ENCODE results near the gene CD68.
"Not testable (repeated sequence)": the region's sequence is repeated elsewhere in the genome, so short reads cannot be mapped to it uniquely, and the experiment has no call there.

Gene CD68

GRCh38 chr17:7613769-7614424 is 34.5 kb downstream of the CD68 start:
- peak; percentile 77 for DNase-seq (ENCODE audit: low read depth)

- peak; percentile 100 for DNase-seq (ENCODE audit: low read depth)
Measured at GRCh38 chr17:7614425-7615264, 35.2 kb downstream of the CD68 start, which contains the start of gene FXR2. Gene FXR2, minus strand, starts transcription at chr17:7614897. Its CDS starts 365 bp downstream, at chr17:7614532.

- no peak for DNase-seq (ENCODE audit: low read depth)
Measured at GRCh38 chr17:7615265-7615747, 35.9 kb downstream of the CD68 start.

DNA sequence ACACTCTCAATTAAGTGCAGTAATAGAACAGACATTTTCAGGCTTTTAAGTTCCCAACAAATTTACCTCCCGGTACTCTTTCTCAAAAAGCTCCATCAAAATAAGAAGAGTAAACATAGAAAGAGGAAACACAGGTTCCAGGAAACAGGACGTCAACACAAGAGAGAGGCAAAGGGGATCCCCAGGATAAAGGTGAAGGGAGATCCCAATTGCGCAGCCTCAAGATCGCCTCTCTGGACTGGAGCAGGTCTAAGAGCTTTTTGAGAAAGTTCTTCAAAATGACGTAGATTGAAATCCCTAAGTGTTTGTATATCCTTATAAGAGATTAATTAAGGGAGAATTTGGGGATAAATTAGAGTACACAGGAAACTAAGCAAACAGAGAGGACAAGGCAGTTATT is 39.2 kb downstream of the CD68 start:
- DNase-seq (ENCODE audit: low read depth): no peak

DNA sequence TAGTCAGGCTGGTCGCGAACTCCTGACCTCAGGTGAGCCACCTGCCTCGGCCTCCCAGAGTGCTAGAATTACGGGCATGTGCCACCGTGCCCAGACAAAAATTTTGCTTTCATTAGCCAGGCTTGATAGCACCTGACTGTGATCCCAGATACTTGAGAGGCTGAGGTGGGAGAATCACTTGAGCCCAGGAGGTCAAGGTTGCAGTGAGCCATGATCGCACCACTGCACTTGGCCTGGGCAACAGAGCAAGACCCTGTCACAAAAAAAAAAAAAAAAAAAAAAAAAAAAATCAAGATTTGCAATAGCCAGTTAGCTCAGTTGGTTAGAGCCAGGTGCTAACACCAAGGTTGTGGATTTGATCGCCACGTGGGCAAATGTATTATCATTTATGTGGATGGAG is 41.4 kb downstream of the CD68 start:
- no peak for DNase-seq (ENCODE audit: low read depth)

DNA sequence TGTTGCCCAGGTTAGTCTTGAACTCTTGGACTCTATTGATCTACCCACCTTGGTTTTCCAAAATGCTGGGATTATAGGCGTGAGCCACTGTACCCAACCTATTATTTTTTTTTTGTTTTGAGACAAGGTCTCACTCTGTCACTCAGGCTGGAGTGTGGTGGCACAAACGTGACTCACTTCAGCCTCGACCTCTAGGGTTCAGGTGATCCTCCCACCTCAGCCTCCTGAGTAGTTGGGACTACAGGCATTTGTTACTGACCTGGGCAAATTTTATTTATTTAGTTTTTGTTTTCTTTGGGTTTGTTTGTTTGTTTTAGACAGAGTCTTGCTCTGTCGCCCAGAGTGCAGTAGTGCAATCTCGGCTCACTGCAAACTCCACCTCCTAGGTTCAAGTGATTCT is 44.2 kb downstream of the CD68 start:
- no peak for DNase-seq (ENCODE audit: low read depth)

- not testable (repeated sequence) for DNase-seq (ENCODE audit: low read depth)
Measured at GRCh38 chr17:7625749-7626148, 46.3 kb downstream of the CD68 start.

DNA sequence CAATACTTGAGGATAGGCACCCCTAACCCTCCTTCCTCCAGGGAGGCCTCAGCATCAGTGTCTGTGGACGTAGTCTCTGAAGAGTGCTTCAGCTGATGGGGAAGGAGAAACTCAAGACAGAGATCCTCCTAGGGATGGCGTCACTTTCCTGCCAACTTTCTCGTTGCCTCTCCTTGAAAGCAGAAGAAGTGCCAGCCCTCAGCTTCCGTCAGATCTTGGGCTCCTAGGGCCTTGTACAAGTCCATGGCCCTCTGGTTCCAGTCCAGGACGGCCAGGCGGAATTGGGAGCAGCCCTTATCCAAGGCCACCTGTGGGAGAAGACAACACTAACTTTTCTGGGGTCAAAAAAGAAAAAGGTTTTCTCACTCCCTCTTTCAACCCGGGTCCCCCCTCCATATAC is 46.9 kb downstream of the CD68 start:
- DNase-seq (ENCODE audit: low read depth): no peak

- no peak for DNase-seq (ENCODE audit: low read depth)
Measured at GRCh38 chr17:7626956-7627249, 47.5 kb downstream of the CD68 start.

- peak; percentile 95 for DNase-seq (ENCODE audit: low read depth)
Measured at GRCh38 chr17:7627250-7628121, 48.0 kb downstream of the CD68 start, which contains the start of gene SAT2. Gene SAT2, minus strand, starts transcription at chr17:7627821. Its CDS starts 186 bp downstream, at chr17:7627635.

DNA sequence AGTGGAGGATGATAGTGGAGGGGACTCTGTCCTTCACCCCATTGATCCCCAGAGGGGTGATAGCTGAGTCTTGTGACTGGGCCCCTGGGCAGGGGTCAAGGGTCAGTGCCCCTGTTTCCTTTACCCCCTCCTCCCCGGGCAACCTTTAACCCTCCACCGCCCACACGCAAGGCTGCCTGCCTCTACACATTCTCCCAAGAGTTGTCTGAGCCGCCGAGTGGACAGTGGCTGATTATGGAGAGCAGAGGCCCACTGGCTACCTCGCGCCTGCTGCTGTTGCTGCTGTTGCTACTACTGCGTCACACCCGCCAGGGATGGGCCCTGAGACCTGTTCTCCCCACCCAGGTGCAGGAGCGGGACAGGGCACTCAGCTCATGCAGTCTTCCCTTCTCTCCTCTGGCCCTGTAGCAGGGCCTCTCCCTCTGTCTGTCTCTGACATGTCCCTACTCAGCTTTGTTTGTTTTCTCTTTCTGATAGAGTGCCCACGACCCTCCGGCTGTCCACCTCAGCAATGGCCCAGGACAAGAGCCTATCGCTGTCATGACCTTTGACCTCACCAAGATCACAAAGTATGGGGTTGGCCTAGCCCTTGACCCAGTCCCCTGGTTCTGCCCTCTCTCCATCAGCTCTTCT is 50.6 kb downstream of the CD68 start, which contains the start of gene SHBG:
TSS of gene SHBG (plus strand) at position 197 of the 633 bp plus-strand sequence. CDS start at position 235, 38 bp downstream.
- no peak for DNase-seq (ENCODE audit: low read depth)

All from EH (cell line).